EL (cell line): ENCODE results near the gene EHBP1.
"Not testable (repeated sequence)": the region's sequence is repeated elsewhere in the genome, so short reads cannot be mapped to it uniquely, and the experiment has no call there.

Experiments used
- DNase-seq: peaks from one replicate; pipeline ENCODE4 v3.0.0-alpha.2; 2016

EHBP1 gene

DNA sequence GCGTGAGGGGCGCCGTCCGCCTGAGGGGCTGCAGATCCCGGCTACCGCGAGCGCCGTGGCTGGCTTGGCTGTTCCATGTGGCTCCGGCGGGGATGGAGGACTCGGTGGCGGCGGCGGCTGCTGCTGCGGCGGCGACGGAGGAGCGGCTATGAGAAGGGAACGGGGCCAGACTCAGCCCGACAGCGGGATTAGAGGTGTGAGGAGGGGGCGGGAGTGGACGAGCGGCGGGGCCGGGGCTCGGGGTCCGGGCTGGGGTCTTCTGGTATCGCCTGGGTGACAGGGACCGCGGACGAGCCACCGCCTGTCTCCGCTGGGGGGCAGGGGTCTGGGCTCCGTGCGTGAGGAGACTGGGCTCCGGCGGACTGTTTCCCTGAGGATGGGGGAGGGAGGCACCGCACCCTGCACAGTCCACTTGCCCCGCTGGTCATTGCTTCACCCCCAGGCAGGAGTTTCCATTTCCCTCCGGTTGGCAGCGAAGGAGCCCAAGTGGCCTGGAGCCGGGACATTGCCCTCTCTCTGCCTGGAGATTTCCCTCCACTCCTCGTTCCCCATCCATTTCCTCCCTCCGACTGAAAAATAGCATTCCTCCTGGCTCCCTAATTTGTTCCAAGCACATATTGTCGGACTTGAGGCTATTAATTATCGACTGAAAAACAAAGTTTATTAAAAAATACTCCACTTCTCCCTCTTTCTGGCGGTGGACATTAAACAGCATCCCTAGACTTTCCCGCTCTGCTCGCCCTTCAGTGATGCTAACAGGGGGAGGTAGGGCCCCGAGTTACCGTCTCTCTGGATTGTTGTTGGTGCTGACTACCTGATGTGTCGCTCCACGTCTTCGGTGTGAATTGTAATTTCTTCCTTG is 577 bp downstream of the EHBP1 start:
- peak; percentile 70 for DNase-seq

DNA sequence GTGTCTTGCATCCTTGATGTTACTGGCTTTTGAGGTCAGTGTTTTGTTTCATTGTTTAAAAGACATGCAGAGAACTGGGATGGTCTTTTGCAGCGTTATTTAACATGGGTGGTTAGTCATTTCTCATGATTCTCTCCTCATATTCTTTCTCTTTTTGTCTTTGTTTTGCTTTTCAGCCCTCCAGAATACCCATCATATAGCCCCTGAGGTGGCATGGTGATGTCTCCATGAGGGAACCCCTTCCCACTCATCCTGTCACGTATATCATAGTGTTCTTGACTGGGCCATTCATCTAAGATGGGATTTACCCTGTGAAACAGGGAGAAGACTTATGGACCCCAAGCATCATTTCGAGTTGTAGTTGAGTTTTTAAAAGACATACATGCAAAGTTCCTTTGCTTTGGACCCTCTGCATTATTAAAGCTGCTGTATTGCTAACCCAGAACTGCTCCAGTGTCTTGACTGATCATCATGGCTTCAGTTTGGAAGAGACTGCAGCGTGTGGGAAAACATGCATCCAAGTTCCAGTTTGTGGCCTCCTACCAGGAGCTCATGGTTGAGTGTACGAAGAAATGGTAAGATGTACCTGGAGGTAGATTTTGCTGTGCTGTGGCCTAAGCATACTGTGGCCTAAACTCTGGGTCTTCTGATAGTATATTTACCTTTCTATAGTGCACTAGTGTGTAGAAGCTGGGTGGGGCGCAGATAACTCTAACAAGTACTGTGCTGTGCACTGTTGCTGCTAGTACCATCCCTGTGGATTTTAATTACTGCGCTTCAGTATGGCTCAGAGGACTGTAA is 1.4 kb downstream of the EHBP1 start:
- DNase-seq = peak; percentile 21

DNA sequence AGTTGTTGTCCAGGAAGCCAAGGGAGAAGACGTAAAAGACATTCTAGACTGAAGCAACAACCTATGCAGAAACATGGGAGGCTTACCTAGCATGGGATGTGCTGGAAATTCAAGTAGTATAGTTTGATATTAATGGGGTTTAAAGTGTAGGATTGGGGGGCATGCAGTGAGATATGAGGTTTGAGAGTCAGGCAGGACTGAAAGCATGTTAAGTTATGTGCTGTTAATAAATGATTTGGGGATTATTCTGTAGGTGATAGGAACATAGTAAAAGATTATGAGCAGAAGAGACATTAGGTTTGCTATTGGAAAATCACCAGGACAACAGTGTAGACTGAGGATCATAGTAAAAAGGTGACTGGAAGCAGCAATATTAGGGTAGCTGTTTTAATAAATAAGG is 3.2 kb downstream of the EHBP1 start:
- no peak for DNase-seq

DNA sequence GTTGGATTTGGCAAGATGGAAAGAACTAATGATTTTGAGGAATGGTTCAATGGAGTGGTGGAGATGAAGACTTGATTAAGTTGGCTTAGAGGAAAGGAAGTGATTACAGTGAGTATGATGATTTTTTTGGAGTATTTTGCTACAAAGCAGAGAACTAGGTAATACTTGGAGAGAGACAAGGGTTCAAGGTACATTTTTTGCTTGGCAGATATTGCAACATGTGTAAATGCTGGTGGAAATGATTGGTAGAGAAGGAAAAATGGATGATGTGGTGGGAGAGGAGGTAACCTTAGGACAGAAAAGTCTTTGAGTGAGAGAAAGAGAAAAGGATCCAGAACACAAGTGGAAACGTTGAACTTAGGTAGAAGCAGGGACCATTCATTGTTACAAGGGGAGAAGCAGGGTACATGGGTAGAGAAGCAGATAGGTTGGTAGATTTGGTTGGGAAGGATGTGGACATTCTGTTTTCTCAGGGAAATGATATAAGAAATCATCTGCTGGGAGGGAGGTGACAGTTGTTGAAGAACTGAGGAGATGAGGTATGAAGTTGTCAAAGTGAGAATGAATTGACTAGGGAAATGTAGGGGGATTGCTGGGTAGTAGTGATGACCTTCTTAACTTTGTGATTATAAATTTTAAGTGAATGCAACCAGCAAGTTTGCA is 6.5 kb downstream of the EHBP1 start:
- no peak for DNase-seq

DNA sequence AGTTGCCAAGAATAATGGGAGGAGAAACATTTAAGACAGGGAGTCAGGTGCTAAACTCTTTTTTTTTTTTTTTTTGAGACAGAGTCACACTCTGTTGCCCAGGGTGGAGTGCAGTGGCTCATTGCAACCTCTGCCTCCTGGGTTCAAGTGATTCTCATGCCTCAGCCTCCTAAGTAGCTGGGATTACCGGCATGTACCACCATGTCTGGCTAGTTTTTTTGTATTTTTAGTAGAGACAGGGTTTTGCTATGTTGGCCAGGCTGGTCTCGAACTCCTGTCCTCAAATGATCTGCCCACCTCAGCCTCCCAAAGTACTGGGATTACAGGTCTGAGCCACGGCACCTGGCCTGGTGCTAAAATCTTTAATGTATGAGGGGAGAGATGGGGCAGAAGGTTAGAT is 7.7 kb downstream of the EHBP1 start:
- not testable (repeated sequence) for DNase-seq

DNA sequence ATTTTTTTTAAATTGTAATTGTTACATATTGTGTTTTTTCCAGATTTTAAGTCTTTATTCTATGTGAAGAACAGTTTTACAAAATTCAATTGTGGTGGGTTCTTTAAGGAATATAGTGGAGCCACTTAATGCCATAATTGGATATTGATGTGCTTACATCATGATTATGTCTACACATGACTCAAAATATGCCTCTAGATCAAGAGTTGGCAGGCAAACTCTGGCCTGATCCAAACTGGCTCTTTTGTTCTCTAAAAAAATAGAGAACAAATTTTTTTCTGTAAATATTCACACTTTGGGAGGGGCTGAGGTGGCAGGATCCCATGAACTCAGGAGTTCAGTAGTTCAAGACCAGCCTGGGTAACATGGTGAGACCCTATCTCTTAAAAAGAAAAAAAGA is 8.3 kb downstream of the EHBP1 start:
- DNase-seq = no peak

DNA sequence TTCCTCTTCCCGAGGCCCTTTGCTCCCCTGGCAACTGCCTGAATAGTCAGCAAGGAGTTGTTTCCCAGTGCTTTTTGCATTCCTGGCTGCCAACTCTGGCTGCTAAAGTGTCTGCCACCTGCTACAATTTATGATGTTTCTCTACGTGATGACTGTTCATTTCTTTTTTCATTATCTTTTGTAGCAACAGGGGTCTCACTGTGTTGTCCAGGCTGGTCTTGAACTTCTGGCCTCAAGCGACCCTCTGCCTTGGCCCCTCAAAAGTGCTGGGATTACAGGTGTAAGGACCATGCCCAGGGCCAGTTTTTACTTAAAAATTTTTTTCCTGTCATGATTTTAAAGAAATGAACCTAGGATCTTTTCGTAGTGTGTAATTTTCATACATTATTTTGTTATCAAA is 11.3 kb downstream of the EHBP1 start:
- no peak for DNase-seq

DNA sequence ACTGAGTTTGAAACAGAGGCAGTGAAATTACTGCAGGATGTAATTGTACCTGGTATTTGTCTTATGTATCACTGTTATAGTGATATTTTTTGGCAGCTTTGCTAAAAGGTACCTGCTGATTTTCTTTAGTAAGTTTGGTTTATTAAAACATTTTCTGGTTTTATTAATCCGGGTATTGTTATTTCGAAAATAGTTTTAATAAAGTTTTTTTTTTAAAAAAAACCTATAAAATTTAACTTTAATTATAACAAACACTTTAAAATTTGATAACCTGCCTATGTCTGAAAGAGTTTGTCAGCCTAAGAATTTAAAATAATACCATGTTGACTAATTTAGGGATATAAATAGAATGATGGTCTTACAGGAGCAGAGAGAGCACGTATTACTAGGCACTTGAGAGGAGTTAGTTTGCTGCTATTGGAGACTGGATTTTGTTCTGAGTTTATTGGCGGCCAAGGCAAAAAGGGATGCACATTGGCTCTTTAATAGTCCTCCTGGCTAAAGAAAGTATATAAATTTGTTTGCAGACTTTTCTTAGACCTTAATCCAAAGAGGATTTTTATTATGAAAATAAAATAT is 12.1 kb downstream of the EHBP1 start:
- no peak for DNase-seq

DNA sequence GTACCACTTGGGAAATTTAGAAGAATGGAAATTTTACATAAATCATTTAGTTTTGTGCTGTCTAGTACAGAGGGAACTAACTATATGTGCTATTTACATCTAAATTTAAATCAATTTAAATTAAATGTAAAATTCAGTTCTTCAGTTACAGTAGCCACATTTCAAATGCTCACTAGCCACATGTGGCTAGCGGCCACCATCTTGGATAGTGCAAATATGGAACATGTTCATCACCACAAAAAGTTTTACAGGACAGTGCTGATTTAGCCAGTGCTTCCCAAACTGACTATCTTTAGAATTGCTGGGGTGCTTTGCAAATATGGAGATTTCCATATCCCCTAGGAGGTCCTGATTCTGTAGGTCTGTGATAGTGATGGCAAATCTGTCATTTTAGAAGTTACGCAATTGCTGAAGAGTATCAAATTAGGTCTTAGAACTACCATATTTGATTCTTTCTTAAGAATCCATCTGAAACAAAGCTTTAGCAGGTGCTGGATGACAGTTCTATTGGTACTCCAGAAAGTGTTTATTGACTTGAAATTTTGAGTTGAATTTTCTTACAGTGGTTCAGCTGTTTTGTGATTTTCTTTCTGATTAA is 12.8 kb downstream of the EHBP1 start:
- no peak for DNase-seq

DNA sequence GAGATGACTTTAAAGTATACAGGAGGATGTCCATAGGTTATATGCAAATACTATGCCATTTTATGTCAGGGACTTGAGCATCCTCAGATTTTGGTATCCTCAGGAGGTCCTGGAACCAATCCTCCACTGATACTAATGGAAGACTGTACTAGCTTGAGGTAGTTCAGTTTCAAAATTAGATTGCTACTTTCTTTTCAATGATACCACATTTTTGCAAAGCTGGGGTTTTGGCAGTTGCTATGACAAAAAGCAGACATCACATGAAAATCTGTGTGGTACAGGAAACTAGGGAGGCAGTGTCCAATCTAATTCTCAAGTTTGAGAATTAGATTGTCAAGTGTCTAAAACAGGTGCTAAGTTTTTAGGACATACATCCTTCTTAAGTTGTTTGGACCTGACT is 14.2 kb downstream of the EHBP1 start:
- DNase-seq = no peak

DNA sequence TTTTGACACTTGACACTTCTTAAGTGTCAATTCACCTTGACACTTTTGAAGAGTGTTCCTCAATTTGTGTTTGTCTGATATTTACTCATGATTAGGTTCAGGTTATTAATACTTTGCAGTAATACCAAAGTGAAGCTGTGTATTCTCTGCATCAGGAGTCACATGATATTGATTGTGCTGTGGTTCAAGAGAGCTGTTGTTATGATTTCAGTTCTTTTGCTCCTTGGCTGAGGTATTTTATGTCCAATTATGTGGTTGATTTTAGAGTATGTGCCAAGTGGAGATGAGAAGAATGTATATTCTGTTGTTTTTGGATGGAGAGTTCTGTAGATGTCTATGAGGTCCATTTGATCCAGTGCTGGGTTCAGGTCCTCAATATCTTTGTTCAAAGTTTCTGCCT is 17.2 kb downstream of the EHBP1 start:
- no peak for DNase-seq

DNA sequence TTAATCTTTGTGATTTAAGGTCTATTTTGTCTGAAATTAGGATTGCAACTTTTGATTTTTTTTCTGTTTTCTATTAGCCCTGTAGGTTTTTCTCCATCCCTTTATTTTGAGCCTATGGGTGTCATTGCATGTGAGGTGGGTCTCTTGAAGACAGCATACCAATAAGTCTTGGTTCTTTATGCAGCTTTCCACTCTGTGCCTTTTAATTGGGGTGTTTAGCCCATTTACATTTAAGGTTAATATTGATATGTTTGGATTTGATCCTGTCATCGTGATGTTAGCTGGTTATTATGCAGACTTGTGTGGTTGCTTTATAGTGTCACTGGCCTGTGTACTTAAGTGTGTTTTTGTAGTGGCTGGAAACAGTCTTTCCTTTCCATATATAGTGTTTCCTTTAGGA is 17.7 kb downstream of the EHBP1 start:
- DNase-seq = no peak

DNA sequence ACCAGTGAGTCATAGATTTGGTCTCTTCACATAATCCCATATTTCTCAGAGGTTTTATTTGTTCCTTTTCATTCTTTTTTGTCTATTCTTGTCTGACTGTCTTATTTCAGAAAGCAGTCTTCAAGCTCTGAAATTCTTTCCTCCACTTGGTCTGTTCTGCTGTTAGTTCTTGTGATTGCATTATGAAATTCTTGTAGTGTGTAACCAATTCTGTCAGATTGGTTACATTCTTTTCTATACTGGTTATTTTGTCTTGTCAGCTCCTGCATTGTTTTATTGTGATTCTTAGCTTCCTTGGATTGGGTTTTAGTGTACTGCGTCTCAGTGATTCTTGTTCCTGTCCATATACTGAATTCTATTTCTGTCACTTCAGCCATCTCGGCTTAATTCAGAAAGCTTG is 18.6 kb downstream of the EHBP1 start:
- no peak for DNase-seq

DNA sequence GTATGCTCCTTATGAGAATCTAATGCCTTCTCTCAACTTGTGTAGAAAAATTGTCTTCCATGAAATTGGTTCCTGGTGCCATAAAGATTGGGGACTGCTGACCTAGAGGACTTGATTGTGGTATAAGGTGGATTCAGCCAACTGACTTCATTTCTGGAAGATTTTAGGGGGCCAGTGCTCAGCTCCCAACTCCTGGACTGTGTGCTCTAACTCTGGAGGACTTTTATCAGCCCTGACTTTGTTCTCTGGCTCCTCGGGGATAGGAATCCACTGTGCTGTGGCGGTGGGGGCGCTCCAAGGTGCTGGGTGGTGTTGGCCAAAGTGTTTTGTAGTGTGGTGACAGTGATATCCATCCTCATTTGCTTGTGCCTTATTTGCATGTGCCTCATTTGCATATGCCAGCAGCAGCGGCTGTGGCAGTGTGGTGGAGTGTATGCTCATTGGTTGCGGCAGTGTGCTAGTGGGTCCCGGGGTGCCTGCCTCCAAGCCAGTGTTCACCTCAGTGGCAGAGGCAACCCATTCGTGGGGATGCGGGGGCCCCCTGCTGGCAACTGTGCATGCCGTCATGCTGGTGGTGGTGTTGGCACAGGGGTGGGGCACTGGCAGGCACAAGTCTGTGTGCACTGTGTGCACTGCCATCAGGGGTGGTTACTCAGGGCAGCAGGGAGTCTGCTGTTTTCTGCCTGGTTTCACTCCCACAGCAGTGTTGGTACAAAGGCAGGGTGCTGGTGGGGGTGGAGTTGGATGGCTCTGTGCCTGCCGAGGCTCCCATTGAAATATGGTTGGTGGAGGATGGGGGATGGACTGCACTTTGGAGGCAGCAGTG is 19.6 kb downstream of the EHBP1 start:
- peak; percentile 14 for DNase-seq

DNA sequence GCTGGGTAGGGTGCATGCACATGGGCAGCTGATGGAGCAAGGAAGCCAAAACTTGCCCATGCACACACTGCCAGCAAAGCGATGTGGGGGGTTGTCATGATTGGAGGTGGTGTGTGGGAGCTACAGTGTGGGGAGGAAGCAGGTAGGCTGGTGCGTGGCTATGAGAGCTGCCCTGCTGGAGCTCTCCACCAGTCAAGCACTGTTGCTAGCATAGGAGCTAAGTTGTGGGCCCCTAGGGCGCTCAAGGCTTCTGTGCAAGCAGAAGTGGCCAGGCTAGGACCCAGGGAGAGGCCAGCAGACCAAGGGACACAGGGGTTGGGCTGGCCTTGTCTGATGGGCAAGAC is 20.2 kb downstream of the EHBP1 start:
- no peak for DNase-seq

DNA sequence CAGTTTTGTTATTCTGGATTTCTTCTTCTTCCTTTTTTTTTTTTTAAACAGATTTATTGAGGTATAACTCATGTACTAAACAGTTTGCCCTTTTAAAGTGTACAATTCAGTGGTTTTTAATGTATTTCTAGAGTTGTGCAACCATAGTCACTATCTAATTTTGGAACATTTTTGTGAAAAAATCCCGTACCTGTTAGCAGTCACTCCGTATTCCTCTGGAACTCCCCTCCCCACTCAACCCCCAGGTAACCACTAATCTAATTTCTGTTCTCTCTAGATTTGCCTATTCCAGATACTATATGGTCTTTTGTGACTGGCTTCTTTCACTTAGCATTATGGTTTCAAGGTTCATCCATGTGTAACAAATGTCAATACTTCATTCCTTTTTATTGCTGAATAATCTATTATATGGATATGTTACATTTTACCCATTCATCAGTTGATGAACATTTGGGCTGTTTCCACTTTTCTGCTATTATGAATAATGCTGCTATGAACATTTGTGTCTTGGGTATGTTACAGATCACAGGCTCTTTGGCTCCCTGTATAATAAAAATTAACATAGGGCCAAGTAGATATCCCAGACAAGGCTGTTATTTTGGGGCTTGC is 21.9 kb downstream of the EHBP1 start:
- no peak for DNase-seq

DNA sequence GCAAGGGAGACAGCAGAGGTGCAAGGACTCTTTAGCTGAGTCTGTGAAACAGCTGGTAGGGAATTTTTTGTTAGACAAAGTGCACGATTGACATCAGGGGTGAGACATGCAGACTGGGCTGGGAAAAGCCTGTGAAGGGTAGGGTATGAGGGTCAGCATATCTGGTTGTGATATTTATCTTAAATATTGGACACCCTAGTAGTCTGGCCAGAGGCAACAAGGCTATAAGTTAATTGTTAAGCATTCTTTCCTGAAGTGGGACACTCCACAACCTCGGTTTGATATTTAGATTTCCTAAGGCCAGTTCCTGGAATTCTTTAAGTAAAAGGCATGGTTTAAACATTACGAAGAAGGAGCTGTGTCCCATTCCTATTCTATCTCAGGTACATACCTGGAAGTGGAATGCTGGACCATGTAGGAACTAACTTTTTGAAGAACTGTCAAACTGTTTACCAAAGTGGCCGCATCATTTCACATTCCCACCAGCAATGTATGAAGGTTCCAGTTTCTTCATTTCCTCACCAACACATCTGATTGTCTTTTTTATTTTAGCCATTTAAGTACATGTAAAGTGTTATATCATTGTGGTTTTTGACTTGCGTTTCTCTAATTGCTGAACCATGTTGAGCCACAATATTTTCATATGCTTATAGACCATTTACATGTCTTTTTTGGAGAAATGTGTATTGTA is 22.5 kb downstream of the EHBP1 start:
- no peak for DNase-seq

DNA sequence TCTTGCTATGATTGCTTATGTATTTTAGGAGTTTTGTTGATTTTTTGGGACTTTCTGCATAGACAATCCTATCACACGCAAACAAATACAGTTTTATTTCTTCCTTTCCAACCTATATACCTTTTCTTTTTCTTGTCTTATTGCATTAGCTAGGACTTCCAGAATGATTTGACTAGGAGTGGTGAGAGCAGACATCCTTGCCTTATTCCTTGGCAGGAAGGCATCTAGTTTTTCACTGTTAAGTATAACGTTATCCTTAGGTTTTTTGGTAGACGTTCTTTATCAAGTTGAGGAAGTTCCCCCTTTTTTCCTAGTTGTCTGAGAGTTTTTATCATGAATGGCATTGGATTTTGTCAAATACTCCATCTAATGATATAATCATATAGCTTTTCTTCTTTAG is 25.8 kb downstream of the EHBP1 start:
- no peak for DNase-seq

DNA sequence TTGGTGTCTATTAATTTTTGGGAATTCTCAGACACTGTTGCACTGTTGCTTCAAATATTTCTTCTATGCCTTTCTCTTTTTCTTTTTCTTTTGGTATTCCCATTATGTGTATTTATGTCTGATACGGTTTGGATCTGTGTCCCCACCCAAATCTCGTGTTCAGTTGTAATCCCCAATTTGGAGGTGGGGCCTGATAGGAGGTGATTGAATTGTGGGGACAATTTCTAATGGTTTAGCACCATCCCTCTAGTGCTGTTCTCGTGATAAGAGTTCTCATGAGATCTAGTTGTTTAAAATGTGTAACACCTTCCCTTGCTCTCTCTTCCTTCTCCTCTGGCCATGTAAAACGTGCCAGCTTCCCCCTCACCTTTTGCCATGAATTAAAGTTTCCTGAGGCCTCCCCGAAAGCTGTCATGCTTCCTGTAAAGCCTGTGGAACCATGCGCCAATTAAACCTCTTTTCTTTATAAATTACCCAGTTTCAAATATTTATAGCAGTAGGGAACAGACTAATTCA is 26.8 kb downstream of the EHBP1 start:
- no peak for DNase-seq

DNA sequence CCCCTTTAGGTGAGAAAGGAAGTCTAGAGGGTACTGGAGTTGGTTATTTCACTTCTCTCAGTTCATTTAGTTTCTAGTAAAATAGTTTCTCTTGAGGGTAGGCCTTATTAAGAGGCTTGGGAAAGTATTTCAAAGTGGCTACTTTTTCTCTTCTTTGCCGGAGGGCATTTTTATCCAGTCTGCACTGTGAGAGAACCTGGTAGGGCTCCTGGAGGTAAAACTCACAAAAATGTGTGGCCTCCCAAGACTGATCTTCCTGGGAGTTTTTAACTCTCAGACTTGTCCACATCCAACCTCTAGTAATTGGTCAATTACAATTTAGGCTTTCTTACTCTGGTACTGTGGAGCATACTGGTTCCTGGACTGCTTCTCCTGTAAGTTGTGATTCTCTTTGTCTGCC is 28.0 kb downstream of the EHBP1 start:
- DNase-seq = no peak
